ENCODE measurements around the gene APH1B.

APH1B gene

DNA sequence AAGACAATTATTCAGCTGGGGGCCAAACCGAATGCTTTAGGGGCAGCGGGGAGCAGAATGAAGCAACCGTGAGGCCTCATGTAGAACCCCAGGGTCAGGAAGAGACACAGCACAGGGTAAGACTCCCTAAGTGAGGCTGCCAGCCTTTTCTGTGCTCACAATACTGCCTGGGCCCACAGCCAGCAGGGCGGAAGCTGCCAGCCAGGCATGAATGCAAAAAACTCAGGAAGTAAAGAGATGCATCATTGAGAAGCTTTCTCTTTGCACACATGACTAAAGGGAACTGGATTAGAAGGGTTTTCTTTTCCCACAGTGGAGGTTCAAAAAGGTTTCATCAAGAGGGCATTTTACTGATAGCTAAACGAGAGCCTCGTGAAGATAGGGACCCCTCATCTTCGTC is 71.0 kb downstream of the APH1B start:
- DNase-seq (ENCODE audit: insufficient read length, low spot score), result no peak

DNA sequence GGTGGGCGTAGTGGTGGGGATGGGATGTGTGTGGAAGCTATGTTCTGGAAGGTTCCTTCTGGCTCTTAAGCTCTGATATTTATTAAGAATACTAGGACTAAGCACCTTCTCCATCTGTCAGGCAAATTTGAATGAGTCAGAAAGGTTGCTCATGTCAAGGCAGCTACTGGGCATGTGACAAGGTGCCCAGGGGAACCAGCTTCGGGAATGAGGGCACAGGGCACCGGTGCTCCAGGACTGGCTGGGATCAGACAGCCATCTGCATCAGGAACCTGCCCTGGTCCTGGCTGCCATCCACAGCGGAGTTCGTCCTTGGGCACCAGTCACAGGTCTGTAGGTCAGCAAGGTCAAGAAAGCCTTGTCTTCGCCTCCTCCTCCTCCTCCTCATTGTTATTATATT is 71.8 kb downstream of the APH1B start:
- FAIRE-seq (no peak), DNase-seq (ENCODE audit: insufficient read length, low spot score) (no peak)

More for the DNA sequence above, 71.0 kb downstream of the APH1B start:
- no peak for FAIRE-seq

DNA sequence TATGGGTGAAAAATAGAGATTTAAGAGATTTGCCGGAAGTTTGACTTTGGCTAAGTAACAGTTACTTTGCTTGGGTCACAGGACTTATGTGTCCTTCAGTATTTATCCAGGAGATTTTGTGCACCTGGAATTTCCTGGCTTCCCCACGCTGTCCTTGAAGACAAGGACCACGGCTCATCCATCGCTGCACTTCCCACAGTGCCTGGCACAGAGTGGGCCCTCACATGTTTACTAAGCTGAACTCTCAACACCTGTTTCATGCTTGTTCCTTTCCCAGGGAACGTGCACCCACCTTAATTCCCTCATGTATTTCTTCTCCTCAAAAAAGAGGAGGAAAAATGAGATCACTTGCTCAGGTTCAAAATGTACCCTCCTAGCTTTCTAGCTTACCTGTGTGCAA is 72.2 kb downstream of the APH1B start:
- DNase-seq (ENCODE audit: insufficient read length, low spot score) (no peak), FAIRE-seq (no peak)

DNA sequence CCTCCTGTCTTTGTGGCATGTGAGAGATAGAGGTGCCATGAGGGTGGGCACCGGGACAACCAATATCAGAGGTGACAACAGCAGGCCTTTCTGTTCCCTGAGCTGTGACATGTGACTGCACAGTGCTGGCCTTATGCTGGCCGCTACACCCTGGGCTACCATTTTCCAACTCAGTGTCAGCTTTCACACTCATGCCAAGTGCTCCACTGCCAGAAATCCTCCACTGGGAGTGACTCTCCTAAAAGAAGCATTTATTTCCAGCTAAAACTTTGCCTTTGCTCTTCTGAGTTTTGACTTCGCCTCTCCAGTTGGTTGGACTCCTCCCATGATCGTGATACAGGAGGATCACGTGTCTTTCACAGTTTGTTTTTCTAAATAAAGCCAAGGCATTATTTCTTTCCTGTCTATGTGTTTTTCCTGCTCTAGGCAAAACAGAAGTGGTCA is 72.8 kb downstream of the APH1B start:
- FAIRE-seq, result no peak
- DNase-seq (ENCODE audit: insufficient read length, low spot score), result no peak

DNA sequence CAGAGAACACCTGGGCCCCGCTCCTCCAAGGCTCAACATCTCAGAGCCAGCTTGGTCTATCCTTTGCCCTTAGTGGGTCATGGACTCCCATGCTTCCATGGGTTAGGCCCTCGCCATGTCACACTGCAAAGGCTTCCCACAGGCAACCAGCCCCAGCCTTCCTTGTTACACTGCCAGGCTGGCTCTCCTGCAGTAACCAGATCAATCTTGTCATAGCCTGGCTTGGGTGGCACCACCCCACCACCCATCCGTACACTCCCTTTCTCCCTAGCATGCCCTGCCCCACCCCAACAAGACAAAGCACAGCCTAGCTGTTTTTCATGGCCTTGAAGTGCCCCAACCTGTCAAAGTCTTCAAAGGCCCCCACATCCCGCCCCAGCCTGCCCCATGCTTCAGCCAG is 73.8 kb downstream of the APH1B start:
- DNase-seq (ENCODE audit: insufficient read length, low spot score) (no peak), FAIRE-seq (no peak)

DNA sequence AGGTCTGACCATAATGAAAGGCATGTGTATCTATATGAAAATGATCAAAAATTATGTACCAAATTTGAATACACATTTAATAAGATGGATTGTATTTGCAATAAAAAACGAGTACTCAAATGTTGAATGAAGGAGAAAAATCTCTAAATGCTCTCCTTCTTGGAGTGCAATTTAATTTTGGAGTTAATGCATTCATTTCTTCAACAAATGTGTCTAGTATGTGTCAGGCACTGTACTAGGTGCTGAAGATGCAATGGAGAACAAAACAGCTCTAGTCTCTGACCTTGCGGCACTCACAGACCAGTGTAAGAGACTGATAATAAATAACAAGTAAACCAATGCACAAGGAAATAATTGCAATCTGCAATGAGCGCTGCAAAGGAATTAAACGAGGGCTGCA is 75.4 kb downstream of the APH1B start:
- no peak for DNase-seq (ENCODE audit: insufficient read length, low spot score)
- no peak for FAIRE-seq

DNA sequence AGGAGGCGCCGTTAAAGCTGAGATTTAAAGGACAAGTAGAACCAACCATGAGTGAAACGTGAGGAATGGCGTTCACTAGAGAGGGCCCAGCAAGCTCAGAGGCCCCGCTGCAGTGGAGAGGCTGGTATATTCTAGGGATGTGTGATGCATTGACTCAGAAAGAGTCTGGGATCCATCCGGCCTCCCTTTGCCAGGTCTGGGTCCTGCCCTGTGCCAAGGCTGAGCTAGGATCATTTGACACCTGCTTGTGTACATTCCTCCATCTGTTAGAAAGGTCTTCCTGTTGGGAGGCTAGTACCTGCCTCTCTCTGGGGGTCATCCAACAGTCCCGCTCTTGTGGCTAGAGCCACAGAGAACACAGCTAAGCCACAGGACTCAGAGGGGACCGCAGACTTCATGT is 75.9 kb downstream of the APH1B start:
- FAIRE-seq, result no peak

DNA sequence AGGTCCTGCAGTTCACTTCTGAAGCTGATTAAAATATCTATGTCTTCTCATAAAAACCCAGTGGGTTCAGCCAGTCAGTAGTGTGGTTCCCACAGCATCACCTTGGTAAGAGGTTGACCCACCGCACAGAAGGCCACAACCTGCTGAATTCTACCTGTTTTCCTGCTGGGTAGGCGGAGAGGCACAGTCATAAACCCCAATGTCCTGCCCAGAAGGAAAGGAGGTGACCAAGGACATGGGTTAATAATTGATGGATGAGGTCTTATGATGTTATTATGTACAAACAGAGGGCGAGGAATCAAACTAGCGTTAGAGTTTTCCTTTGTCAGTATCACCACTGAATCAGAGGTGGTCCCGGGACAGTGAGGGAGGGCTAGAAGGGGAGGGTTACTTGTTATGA is 76.5 kb downstream of the APH1B start:
- DNase-seq (ENCODE audit: insufficient read length, low spot score) (no peak), FAIRE-seq (no peak)

More for the DNA sequence above, 75.9 kb downstream of the APH1B start:
- no peak for DNase-seq (ENCODE audit: insufficient read length, low spot score)

DNA sequence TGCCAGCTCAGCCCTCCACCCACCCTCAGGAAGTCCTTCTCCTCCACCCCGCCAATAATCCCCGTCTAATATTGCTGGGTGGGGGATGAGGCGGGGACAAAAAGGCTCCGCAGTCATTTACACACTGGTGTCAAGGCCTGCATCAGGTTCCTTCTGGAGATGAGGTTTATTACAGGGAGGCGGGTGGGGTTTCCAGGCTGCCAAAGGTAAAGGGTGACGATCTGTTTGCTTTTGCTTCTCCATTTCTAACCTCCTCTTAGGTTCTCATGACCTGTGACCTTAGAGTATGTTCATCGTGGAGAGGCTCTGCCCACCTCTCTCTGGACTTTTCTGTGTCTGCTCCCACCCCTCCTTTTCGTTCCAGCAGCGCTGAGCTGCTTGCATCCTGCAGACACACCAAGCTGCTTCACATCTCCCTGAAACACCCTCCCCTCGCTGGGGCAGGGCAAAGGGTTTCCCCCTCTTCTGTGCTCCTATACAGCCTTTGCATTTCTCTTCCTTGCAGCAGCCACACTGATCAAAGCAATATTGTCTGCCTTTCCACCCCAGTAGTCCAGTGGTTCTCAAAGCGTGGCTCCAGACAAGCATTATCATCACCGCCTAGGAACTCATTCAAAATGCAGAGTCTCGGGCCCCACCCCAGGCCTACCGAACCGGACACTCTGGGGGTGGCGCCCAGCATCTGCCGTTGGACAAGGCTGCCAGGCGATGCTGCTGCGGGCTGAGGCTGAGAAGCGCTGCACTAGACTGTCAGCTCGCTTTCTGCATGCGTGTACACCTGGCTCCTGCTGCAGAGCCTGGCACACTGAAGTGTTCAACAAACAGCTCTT is 77.6 kb downstream of the APH1B start:
- no peak for FAIRE-seq
- no peak for DNase-seq (ENCODE audit: insufficient read length, low spot score)

DNA sequence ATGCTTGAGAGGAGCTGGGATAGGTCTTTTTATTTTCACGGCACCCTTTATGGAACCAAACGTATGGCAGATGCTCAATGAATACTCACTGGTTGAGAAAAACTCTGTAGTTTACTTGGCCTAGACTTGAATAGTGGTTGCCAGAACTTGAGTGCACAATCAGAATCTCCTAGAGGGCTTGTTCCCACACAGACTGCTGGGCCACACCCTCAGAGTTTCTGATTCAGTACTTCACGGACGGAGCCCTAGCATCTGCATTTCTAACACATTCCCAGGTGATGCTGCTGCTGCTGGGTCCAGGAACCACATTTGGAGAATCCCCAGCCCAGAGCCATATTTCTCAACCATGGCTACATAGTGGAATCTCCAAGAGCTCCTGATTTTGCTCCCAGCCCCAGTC is 79.7 kb downstream of the APH1B start:
- FAIRE-seq, result no peak
- DNase-seq (ENCODE audit: insufficient read length, low spot score), result no peak

DNA sequence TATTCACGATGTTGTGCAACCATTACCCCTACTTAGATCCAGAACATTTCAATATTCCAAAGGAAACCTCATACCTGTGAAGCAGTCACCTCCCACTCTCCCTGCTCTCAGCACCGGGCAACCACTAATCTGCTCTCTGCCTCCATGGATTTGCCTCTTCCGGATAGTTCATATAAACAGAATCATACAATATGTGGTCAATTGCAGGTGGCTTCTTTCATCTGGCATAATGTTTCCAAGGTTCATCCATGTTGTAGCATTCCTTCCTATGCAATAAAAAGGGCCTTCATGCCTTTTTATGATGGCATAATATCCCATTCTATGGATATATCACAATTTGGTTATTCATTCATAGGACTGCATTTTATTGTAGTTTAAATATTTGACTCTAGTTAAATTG is 80.3 kb downstream of the APH1B start:
- DNase-seq (ENCODE audit: insufficient read length, low spot score) (no peak), FAIRE-seq (no peak)

DNA sequence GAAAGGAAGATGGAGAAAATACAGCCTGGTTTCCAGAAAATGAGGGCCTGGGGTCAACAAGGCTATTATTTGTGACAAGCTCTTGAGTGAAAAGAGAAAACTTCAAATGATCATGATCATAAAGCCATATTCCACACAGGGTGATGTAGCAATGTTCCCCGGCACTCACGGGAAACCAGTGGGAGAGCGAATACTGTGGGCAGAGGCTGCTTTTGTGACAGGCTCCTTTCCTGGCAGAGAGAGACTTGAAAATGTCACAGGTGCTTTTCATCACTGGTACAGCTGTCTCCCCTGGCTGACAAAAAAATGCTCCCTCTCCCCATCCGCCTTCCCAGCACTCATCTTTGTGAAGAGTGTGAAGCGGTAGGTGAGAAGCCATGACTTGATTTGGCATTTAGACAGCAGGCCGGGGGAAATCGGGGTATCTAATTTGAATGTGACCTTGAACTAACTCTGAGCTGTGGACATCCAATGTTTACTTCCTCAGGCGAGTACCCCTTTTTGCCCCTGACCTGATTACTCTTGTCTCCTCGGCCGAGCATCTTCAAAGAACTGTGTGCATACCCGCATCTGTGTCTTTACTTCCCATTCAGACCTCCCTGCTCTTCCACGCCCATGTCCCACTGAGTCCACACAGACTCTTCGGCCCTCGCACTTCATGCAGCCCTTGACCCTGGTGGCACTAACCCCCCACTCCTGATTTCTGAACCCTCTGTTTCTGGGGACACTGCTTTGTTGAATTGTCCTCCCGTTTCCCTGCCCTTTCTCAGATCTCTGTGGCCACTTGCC is 81.0 kb downstream of the APH1B start:
- FAIRE-seq (no peak), DNase-seq (ENCODE audit: insufficient read length, low spot score) (no peak)
